ENCODE measurements around the gene PRAMEF7.
"Not testable (repeated sequence)": the region's sequence is repeated elsewhere in the genome, so short reads cannot be mapped to it uniquely, and the experiment has no call there.

PRAMEF7 gene

GRCh38 chr1:12916310-12916709 lies at the start of gene PRAMEF7:
Gene PRAMEF7, plus strand, starts transcription at chr1:12916610. Its CDS starts 1,083 bp downstream, at chr1:12917693.
- H3K9ac ChIP-seq (ENCODE audit: low read length in 5 of 5); H3K4me3 ChIP-seq (ENCODE audit: low read depth in 1 of 5, low read length in 5 of 5); H3K27me3 ChIP-seq (ENCODE audit: control insufficient read depth in 5 of 5, insufficient read depth in 4 of 5, low read length in 5 of 5); H3K36me3 ChIP-seq (ENCODE audit: control insufficient read depth in 5 of 5, insufficient read depth in 5 of 5, low read length in 5 of 5); H3K27ac ChIP-seq (ENCODE audit: low read depth, low read length); H3K9me3 ChIP-seq (ENCODE audit: control insufficient read depth in 5 of 5, low read length in 5 of 5); H3K4me1 ChIP-seq (ENCODE audit: control insufficient read depth in 5 of 5, insufficient read depth in 5 of 5, low read length in 5 of 5): not testable (repeated sequence)

GRCh38 chr1:12878453-12878852 lies 38.0 kb upstream of the PRAMEF7 start:
- H3K27ac ChIP-seq (ENCODE audit: low read depth, low read length); H3K9me3 ChIP-seq (ENCODE audit: control insufficient read depth in 5 of 5, low read length in 5 of 5); H3K27me3 ChIP-seq (ENCODE audit: control insufficient read depth in 5 of 5, insufficient read depth in 4 of 5, low read length in 5 of 5); H3K4me3 ChIP-seq (ENCODE audit: low read depth in 1 of 5, low read length in 5 of 5); H3K36me3 ChIP-seq (ENCODE audit: control insufficient read depth in 5 of 5, insufficient read depth in 5 of 5, low read length in 5 of 5); H3K4me1 ChIP-seq (ENCODE audit: control insufficient read depth in 5 of 5, insufficient read depth in 5 of 5, low read length in 5 of 5); H3K9ac ChIP-seq (ENCODE audit: low read length in 5 of 5): not testable (repeated sequence)

- not testable (repeated sequence) for H3K4me3 ChIP-seq (ENCODE audit: low read depth in 1 of 5, low read length in 5 of 5); H3K27ac ChIP-seq (ENCODE audit: low read depth, low read length); H3K9ac ChIP-seq (ENCODE audit: low read length in 5 of 5); H3K9me3 ChIP-seq (ENCODE audit: control insufficient read depth in 5 of 5, low read length in 5 of 5); H3K36me3 ChIP-seq (ENCODE audit: control insufficient read depth in 5 of 5, insufficient read depth in 5 of 5, low read length in 5 of 5); H3K27me3 ChIP-seq (ENCODE audit: control insufficient read depth in 5 of 5, insufficient read depth in 4 of 5, low read length in 5 of 5); H3K4me1 ChIP-seq (ENCODE audit: control insufficient read depth in 5 of 5, insufficient read depth in 5 of 5, low read length in 5 of 5)
These were observed 30.3 kb upstream of the PRAMEF7 start, which contains the start of gene PRAMEF4 for GRCh38 chr1:12886101-12886500. Gene PRAMEF4, minus strand, starts transcription at chr1:12886201. Its CDS starts 2,807 bp downstream, at chr1:12883394.

- H3K4me3 ChIP-seq (ENCODE audit: low read depth in 1 of 5, low read length in 5 of 5); H3K4me1 ChIP-seq (ENCODE audit: control insufficient read depth in 5 of 5, insufficient read depth in 5 of 5, low read length in 5 of 5); H3K27ac ChIP-seq (ENCODE audit: low read depth, low read length); H3K9me3 ChIP-seq (ENCODE audit: control insufficient read depth in 5 of 5, low read length in 5 of 5); H3K27me3 ChIP-seq (ENCODE audit: control insufficient read depth in 5 of 5, insufficient read depth in 4 of 5, low read length in 5 of 5); H3K9ac ChIP-seq (ENCODE audit: low read length in 5 of 5); H3K36me3 ChIP-seq (ENCODE audit: control insufficient read depth in 5 of 5, insufficient read depth in 5 of 5, low read length in 5 of 5): not testable (repeated sequence)
These were observed 18.2 kb upstream of the PRAMEF7 start, which contains the start of gene PRAMEF10 for GRCh38 chr1:12898170-12898569. Gene PRAMEF10, minus strand, starts transcription at chr1:12898270. Its CDS starts 2,423 bp downstream, at chr1:12895847.

- not testable (repeated sequence) for H3K9me3 ChIP-seq (ENCODE audit: control insufficient read depth in 5 of 5, low read length in 5 of 5); H3K27me3 ChIP-seq (ENCODE audit: control insufficient read depth in 5 of 5, insufficient read depth in 4 of 5, low read length in 5 of 5); H3K36me3 ChIP-seq (ENCODE audit: control insufficient read depth in 5 of 5, insufficient read depth in 5 of 5, low read length in 5 of 5); H3K9ac ChIP-seq (ENCODE audit: low read length in 5 of 5); H3K27ac ChIP-seq (ENCODE audit: low read depth, low read length); H3K4me3 ChIP-seq (ENCODE audit: low read depth in 1 of 5, low read length in 5 of 5); H3K4me1 ChIP-seq (ENCODE audit: control insufficient read depth in 5 of 5, insufficient read depth in 5 of 5, low read length in 5 of 5)
These were observed 17.2 kb upstream of the PRAMEF7 start for GRCh38 chr1:12899186-12899585.

GRCh38 chr1:12903793-12904572 lies 12.4 kb upstream of the PRAMEF7 start:
- not testable (repeated sequence) for H3K36me3 ChIP-seq (ENCODE audit: control insufficient read depth in 5 of 5, insufficient read depth in 5 of 5, low read length in 5 of 5); H3K4me3 ChIP-seq (ENCODE audit: low read depth in 1 of 5, low read length in 5 of 5); H3K27me3 ChIP-seq (ENCODE audit: control insufficient read depth in 5 of 5, insufficient read depth in 4 of 5, low read length in 5 of 5); H3K27ac ChIP-seq (ENCODE audit: low read depth, low read length); H3K4me1 ChIP-seq (ENCODE audit: control insufficient read depth in 5 of 5, insufficient read depth in 5 of 5, low read length in 5 of 5); H3K9me3 ChIP-seq (ENCODE audit: control insufficient read depth in 5 of 5, low read length in 5 of 5); H3K9ac ChIP-seq (ENCODE audit: low read length in 5 of 5)

GRCh38 chr1:12921749-12922148 lies 5.3 kb downstream of the PRAMEF7 start:
- H3K36me3 ChIP-seq (ENCODE audit: control insufficient read depth in 5 of 5, insufficient read depth in 5 of 5, low read length in 5 of 5); H3K9ac ChIP-seq (ENCODE audit: low read length in 5 of 5); H3K9me3 ChIP-seq (ENCODE audit: control insufficient read depth in 5 of 5, low read length in 5 of 5); H3K27me3 ChIP-seq (ENCODE audit: control insufficient read depth in 5 of 5, insufficient read depth in 4 of 5, low read length in 5 of 5); H3K4me3 ChIP-seq (ENCODE audit: low read depth in 1 of 5, low read length in 5 of 5); H3K27ac ChIP-seq (ENCODE audit: low read depth, low read length); H3K4me1 ChIP-seq (ENCODE audit: control insufficient read depth in 5 of 5, insufficient read depth in 5 of 5, low read length in 5 of 5): not testable (repeated sequence)

GRCh38 chr1:12924368-12924767 lies 8.0 kb downstream of the PRAMEF7 start:
- not testable (repeated sequence) for H3K9ac ChIP-seq (ENCODE audit: low read length in 5 of 5); H3K9me3 ChIP-seq (ENCODE audit: control insufficient read depth in 5 of 5, low read length in 5 of 5); H3K27ac ChIP-seq (ENCODE audit: low read depth, low read length); H3K36me3 ChIP-seq (ENCODE audit: control insufficient read depth in 5 of 5, insufficient read depth in 5 of 5, low read length in 5 of 5); H3K4me1 ChIP-seq (ENCODE audit: control insufficient read depth in 5 of 5, insufficient read depth in 5 of 5, low read length in 5 of 5); H3K4me3 ChIP-seq (ENCODE audit: low read depth in 1 of 5, low read length in 5 of 5); H3K27me3 ChIP-seq (ENCODE audit: control insufficient read depth in 5 of 5, insufficient read depth in 4 of 5, low read length in 5 of 5)

- not testable (repeated sequence) for H3K9me3 ChIP-seq (ENCODE audit: control insufficient read depth in 5 of 5, low read length in 5 of 5); H3K27ac ChIP-seq (ENCODE audit: low read depth, low read length); H3K4me1 ChIP-seq (ENCODE audit: control insufficient read depth in 5 of 5, insufficient read depth in 5 of 5, low read length in 5 of 5); H3K4me3 ChIP-seq (ENCODE audit: low read depth in 1 of 5, low read length in 5 of 5); H3K36me3 ChIP-seq (ENCODE audit: control insufficient read depth in 5 of 5, insufficient read depth in 5 of 5, low read length in 5 of 5); H3K27me3 ChIP-seq (ENCODE audit: control insufficient read depth in 5 of 5, insufficient read depth in 4 of 5, low read length in 5 of 5); H3K9ac ChIP-seq (ENCODE audit: low read length in 5 of 5)
These were observed 31.1 kb downstream of the PRAMEF7 start, which contains the start of gene PRAMEF6 for GRCh38 chr1:12947480-12947879. Gene PRAMEF6, minus strand, starts transcription at chr1:12947580. Its CDS starts 5,062 bp downstream, at chr1:12942518.

Data from subcutaneous abdominal adipose tissue (tissue), 5 donors.